Brain microvascular endothelial cell (primary cell): Measurements from ENCODE around the gene THOP1.

Source experiments
- DNase-seq: peaks from one replicate; pipeline ENCODE4 v3.0.0-alpha.2; 2020
- H3K27ac ChIP-seq: fragments of 250-450 bp; sonication (Bioruptor Pico); 2 replicates; pipeline ENCODE4 v1.5.1; 2020; ENCODE audit warnings: mild to moderate bottlenecking, moderate library complexity
- H3K27me3 ChIP-seq: fragments of 250-450 bp; sonication (Bioruptor Pico); replicated peaks from 2 replicates; pipeline ENCODE4 v1.5.1; 2020; ENCODE audit warnings: mild to moderate bottlenecking
- H3K36me3 ChIP-seq: fragments of 250-450 bp; sonication (Bioruptor Pico); replicated peaks from 2 replicates; pipeline ENCODE4 v1.5.1; 2020; ENCODE audit warnings: mild to moderate bottlenecking
- H3K4me3 ChIP-seq: 2 replicates; pipeline ENCODE4 v1.5.1; 2011; ENCODE audit warnings: low read depth, mild to moderate bottlenecking, control low read depth, low read length, moderate library complexity
- CTCF ChIP-seq: IDR thresholded peaks from 2 replicates; pipeline ENCODE4 v1.5.1; 2011; ENCODE audit warnings: low read depth, mild to moderate bottlenecking, moderate library complexity, low read length, control low read depth, inconsistent platforms; ENCODE audit errors: missing control alignments
- in situ Hi-C: cut with HindIII; loops from 2 replicates; pipeline ENCODE4 v1.10.0; 2017; ENCODE audit warnings: low sequenced_read_pairs, low pct_ligation_motif_present

THOP1 gene

GRCh38 chr19:2770055-2771013, 15.0 kb upstream of the THOP1 start:
- Histone ChIP-seq H3K27me3 (no peaks in the 10 kb centered on the region), H3K4me3 (no peak overlapping the region), H3K27ac (no peak overlapping the region), H3K36me3 (peaks cover 16% of the 10 kb centered on the region)
- in situ Hi-C loops: no loop called here
- TF ChIP-seq CTCF: no peak
- no peak for DNase-seq

DNA sequence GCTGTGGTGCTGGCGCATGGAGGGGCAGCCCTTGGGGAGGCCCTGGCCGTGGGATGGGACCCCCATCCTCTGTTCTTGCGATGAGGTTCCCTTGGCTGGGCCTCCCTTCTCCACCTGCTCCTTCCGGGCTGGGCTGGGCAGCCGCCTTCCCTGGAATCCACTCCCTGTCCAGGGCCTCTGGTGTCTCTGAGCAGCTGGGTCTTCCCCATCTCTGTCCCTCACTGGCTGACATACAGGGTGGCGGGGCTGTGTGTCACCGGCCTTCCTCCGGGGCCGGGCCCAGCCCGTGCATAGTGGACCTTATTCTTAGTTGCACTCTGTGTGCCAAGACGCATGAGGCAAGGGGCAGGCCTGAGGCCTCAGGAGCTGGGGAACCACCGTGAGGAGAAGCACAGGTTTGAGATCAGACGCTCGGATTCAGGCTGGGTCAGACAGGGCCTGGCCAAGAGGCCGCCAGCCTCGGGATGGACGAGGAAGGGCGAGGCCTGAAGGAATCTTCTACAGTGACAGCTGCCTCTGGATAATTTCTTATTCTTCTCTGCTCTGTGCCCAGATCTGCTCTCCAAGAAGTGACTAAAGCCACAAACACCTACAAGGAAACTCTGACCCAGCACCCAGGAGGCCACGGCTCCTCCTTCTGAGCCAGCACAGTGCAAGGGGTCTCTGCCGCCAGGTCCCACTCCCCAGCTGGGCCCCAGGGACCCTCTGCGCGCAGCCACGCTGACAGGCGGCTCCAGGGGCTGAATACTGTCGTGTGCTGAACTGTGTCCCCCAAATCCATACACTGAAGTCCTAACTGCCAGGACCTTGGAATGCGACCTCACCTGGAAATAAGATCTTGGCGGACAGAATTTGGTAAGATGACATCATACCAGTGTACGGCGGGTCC, 13.3 kb upstream of the THOP1 start:
- peaks cover 4% of the 10 kb centered on the region for H3K36me3 ChIP-seq
- no peak overlapping the region for H3K27ac ChIP-seq
- no peak for DNase-seq
- H3K27me3 ChIP-seq: no peaks in the 10 kb centered on the region
- TF ChIP-seq CTCF: no peak
- in situ Hi-C loops: no loop called here
- H3K4me3 ChIP-seq: no peak overlapping the region

GRCh38 chr19:2774083-2774679, 11.1 kb upstream of the THOP1 start:
- Histone ChIP-seq H3K36me3 (peaks cover 2% of the 10 kb centered on the region), H3K27ac (no peak overlapping the region), H3K27me3 (no peaks in the 10 kb centered on the region), H3K4me3 (no peak overlapping the region)
- no peak for DNase-seq
- in situ Hi-C loops: no loop called here
- TF ChIP-seq CTCF: no peak

DNA sequence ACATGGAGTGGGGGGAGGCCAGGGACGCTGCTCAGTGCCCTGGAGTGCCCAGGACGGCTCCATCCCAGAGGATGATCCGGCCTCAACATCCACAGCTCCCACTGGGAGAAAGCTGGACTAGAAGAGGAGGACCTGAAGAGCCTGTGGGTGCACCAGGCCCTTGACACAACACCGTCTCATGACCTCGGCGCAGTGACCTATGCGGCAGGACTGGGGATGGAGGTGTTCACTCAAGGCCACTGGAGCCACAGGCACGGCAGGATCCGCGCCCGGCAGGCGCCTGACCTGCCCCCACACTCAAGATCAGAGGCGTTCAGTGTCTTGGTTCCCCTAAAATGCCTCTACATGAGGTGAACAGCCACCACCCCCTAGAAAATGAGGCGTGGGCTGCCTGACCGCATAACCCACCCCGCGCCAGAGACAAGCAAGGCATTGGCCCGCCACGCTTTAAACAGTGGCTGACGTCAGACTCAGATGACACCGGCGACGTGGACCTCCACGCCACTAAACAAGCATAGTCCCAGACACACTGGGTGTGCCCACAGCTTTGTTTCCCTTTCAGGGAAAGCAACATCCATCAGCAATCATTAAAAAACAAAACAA, 10.2 kb upstream of the THOP1 start:
- H3K36me3 ChIP-seq: peaks cover 2% of the 10 kb centered on the region
- no peak for TF ChIP-seq CTCF
- H3K27me3 ChIP-seq: no peaks in the 10 kb centered on the region
- in situ Hi-C loops: no loop called here
- H3K4me3 ChIP-seq: no peak overlapping the region
- no peak for DNase-seq
- no peak overlapping the region for H3K27ac ChIP-seq

GRCh38 chr19:2775556-2776430, 9.5 kb upstream of the THOP1 start:
- H3K36me3 ChIP-seq: peaks cover 2% of the 10 kb centered on the region
- H3K4me3 ChIP-seq: no peak overlapping the region
- in situ Hi-C loops: no loop called here
- H3K27ac ChIP-seq: no peak overlapping the region
- DNase-seq: peak; percentile 39
- H3K27me3 ChIP-seq: no peaks in the 10 kb centered on the region
- TF ChIP-seq CTCF: no peak
